Calu3 (cell line): ENCODE measurements around the gene DDX10. TPM values are rescaled to one million over a fixed set of nuclear protein-coding genes. Genes with fewer than 3 reads are reported as not detected.

Source experiments
- BruUV-seq: library from RNA; stranded (reverse); fragments of 400-500 nt; replicated peaks from 2 replicates; lab custom pipeline; 2021; lab: Mats Ljungman, UMichigan
- CTCF ChIA-PET: fragments of 300-600 bp; sonication (Branson Sonifier 250); formaldehyde crosslinking; loops from one replicate; lab custom pipeline; 2022; ENCODE audit warnings: antibody characterized with exemption; lab: Charles Lee
- DNase-seq: peaks from one replicate; pipeline ENCODE4 v3.0.0; 2022
- H3K27ac Mint-ChIP-seq: one replicate; pipeline ENCODE4 v1.8.0; 2022; ENCODE audit warnings: mixed read lengths; ENCODE audit not compliant: unreplicated experiment
- H3K27me3 Mint-ChIP-seq: one replicate; pipeline ENCODE4 v1.8.0; 2022; ENCODE audit warnings: mixed read lengths; ENCODE audit not compliant: unreplicated experiment
- H3K36me3 Mint-ChIP-seq: one replicate; pipeline ENCODE4 v1.8.0; 2022; ENCODE audit warnings: mild to moderate bottlenecking, moderate library complexity, mixed read lengths; ENCODE audit not compliant: insufficient read depth, unreplicated experiment
- H3K4me1 Mint-ChIP-seq: one replicate; pipeline ENCODE4 v1.8.0; 2022; ENCODE audit warnings: mild to moderate bottlenecking, low read depth, mixed read lengths; ENCODE audit not compliant: unreplicated experiment
- H3K4me3 Mint-ChIP-seq: one replicate; pipeline ENCODE4 v1.8.0; 2022; ENCODE audit warnings: mild to moderate bottlenecking, low read depth, moderate library complexity, mixed read lengths; ENCODE audit not compliant: unreplicated experiment
- H3K9me3 Mint-ChIP-seq: one replicate; pipeline ENCODE4 v1.8.0; 2022; ENCODE audit warnings: low read depth, mixed read lengths; ENCODE audit not compliant: unreplicated experiment
- intact Hi-C: fragments of 100-400 bp; cut with micrococcal nuclease; formaldehyde crosslinking; loops from one replicate; pipeline ENCODE4 v1.10.0; 2022; ENCODE audit not compliant: unreplicated experiment
- total RNA-seq: library from RNA; stranded (reverse); gene quantifications from 2 replicates; pipeline ENCODE4 v1.2.3, GENCODE V29; 2022
- TF ChIP-seq, protein P1 (sequence below): fragments of 200-600 bp; IDR thresholded peaks from one replicate; pipeline ENCODE4 v1.8.0; 2022; ENCODE audit warnings: antibody characterized with exemption; ENCODE audit not compliant: unreplicated experiment

The DDX10 gene
- total RNA-seq, 1 experiment from 2014 or later = 31.2 TPM

DNA sequence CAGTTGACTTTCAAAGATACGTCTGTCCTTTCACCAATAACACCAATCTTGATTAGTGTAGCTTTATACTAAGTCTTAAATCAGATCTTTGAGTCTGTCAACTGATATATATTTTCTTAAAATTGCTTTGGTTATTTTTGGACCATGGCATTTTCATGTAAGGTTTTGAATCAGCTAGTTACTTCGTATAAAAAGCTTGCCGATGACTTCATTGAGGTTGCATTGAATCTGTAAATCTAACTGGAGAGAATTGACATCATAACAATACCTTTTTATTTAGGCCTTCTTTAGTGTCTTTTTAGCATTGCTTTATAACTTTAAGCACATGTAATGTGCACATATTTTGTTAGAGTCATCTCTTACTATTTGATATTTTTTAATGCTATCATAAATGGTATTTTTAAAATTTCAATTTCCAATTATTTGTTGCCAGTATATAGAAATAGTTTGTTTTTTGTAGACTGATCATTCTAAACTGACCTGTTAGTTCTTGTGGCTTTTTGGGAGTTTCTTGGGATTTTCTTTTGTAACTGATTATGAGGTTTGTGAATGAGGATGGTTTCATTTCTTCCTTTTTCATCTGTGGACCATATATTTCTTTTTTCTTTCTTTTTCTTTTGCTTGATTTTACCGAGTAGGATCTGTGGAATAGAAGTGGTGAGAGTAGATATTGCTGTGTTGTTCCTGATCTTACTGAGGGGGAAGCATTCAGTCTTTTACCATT lies 61.4 kb downstream of the DDX10 start:
- TF ChIP-seq, protein P1, sequence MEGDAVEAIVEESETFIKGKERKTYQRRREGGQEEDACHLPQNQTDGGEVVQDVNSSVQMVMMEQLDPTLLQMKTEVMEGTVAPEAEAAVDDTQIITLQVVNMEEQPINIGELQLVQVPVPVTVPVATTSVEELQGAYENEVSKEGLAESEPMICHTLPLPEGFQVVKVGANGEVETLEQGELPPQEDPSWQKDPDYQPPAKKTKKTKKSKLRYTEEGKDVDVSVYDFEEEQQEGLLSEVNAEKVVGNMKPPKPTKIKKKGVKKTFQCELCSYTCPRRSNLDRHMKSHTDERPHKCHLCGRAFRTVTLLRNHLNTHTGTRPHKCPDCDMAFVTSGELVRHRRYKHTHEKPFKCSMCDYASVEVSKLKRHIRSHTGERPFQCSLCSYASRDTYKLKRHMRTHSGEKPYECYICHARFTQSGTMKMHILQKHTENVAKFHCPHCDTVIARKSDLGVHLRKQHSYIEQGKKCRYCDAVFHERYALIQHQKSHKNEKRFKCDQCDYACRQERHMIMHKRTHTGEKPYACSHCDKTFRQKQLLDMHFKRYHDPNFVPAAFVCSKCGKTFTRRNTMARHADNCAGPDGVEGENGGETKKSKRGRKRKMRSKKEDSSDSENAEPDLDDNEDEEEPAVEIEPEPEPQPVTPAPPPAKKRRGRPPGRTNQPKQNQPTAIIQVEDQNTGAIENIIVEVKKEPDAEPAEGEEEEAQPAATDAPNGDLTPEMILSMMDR = no peak
- no peaks in the 10 kb centered on the region for H3K27me3 Mint-ChIP-seq
- peaks cover 15% of the 10 kb centered on the region for H3K4me1 Mint-ChIP-seq
- H3K9me3 Mint-ChIP-seq = peaks cover 5% of the 10 kb centered on the region
- no TSS peak for BruUV-seq
- no peak overlapping the region for H3K4me3 Mint-ChIP-seq
- H3K36me3 Mint-ChIP-seq = no peaks in the 10 kb centered on the region
- no peak for DNase-seq
- no peak overlapping the region for H3K27ac Mint-ChIP-seq
- CTCF ChIA-PET = no interaction called here
- intact Hi-C loops = no loop called here

GRCh38 chr11:108727665-108728064 lies 62.8 kb downstream of the DDX10 start:
- TF ChIP-seq, protein P1 = no peak
- CTCF ChIA-PET = no interaction called here
- no TSS peak for BruUV-seq
- Mint-ChIP-seq H3K4me1 (peaks cover 15% of the 10 kb centered on the region), H3K27me3 (no peaks in the 10 kb centered on the region), H3K4me3 (no peak overlapping the region), H3K9me3 (peaks cover 5% of the 10 kb centered on the region), H3K27ac (no peak overlapping the region), H3K36me3 (no peaks in the 10 kb centered on the region)
- intact Hi-C loops = no loop called here
- DNase-seq = no peak

GRCh38 chr11:108729227-108729871 lies 64.5 kb downstream of the DDX10 start:
- no TSS peak for BruUV-seq
- no peaks in the 10 kb centered on the region for H3K36me3 Mint-ChIP-seq
- no peak overlapping the region for H3K4me3 Mint-ChIP-seq
- no peaks in the 10 kb centered on the region for H3K27me3 Mint-ChIP-seq
- intact Hi-C loops = no loop called here
- TF ChIP-seq, protein P1 = no peak
- peaks cover 3% of the 10 kb centered on the region for H3K9me3 Mint-ChIP-seq
- no peak for DNase-seq
- CTCF ChIA-PET = no interaction called here
- H3K27ac Mint-ChIP-seq = peak overlapping the region; percentile 48
- peaks cover 29% of the 10 kb centered on the region for H3K4me1 Mint-ChIP-seq

DNA sequence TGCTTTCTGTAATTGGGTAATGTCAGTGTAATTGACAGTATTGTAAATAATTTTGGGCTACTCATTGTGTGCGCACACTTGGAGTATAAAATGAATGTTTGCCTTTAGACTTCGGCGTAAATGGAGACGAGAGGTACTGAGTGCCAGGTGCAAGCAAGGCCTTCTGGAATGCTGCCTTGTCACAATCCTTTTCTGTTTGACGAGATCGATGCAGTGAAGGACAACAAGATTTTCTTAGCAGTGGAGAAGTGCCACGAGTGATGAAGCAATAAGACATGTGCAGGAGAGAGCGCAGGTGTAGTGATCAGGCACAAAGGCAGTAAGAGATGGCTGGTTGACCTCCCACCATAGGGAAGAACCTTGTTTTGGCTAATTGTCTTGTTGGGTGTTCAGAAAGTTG lies 67.5 kb downstream of the DDX10 start:
- intact Hi-C loops = no loop called here
- CTCF ChIA-PET = no interaction called here
- TF ChIP-seq, protein P1 = no peak
- Mint-ChIP-seq H3K9me3 (no peaks in the 10 kb centered on the region), H3K36me3 (no peaks in the 10 kb centered on the region), H3K4me3 (no peak overlapping the region), H3K27me3 (no peaks in the 10 kb centered on the region), H3K4me1 (peaks cover 38% of the 10 kb centered on the region), H3K27ac (no peak overlapping the region)
- no peak for DNase-seq
- no TSS peak for BruUV-seq
